ENCODE measurements around the gene DIAPH2.

DIAPH2 gene

GRCh38 chrX:97629597-97629985 is 944.9 kb downstream of the DIAPH2 start:
- DNase-seq (ENCODE audit: low read depth in 2 of 2, low spot score in 1 of 2): no peak

- no peak for DNase-seq (ENCODE audit: low read depth in 2 of 2, low spot score in 1 of 2)
Measured at GRCh38 chrX:97633798-97634197, 949.2 kb downstream of the DIAPH2 start.

- no peak for DNase-seq (ENCODE audit: low read depth in 2 of 2, low spot score in 1 of 2)
Measured at GRCh38 chrX:97636473-97637140, 952.0 kb downstream of the DIAPH2 start.

GRCh38 chrX:97637289-97637688 is 952.6 kb downstream of the DIAPH2 start:
- no peak for DNase-seq (ENCODE audit: low read depth in 2 of 2, low spot score in 1 of 2)

GRCh38 chrX:97638621-97639020 is 954.0 kb downstream of the DIAPH2 start:
- no peak for DNase-seq (ENCODE audit: low read depth in 2 of 2, low spot score in 1 of 2)

DNA sequence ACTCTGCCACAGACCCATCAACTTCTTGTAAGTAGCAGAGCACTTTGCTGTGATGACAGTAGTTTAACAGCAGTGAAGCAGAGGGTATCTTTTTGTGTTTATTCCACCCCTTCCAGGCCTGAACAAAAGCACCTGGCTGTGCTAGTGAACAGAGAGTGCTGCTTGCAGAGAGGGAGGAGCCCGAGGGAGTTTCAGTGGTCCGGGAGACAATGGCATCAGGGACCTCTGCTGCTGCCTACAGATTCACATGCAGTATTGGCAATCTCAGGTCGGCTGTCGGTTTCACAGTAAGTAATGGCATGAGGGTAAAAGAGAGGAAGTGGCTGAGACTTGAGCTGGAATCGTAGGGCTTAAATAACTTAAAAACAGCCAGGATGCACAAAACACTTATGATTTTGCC is 954.9 kb downstream of the DIAPH2 start:
- no peak for DNase-seq (ENCODE audit: low read depth in 2 of 2, low spot score in 1 of 2)
